Spinal cord (tissue), 10 donors: ENCODE measurements around the gene DPYSL4. TPM values are rescaled to one million over a fixed set of nuclear protein-coding genes. Genes with fewer than 3 reads are reported as not detected.

Experiments
- DNase-seq, 6 donors: peaks; one replicate each; pipeline versions ENCODE4 v3.0.0 to v3.0.0-alpha.2; 2013 to 2015; ENCODE audit warnings: low spot score in 6 of 6, low read depth in 4 of 6
- H3K27ac ChIP-seq: one replicate; pipeline ENCODE4 v1.5.1; 2013; ENCODE audit warnings: low read depth, low read length, control low read depth
- H3K27me3 ChIP-seq: one replicate; pipeline ENCODE4 v1.6.1; 2013; ENCODE audit warnings: low read length; ENCODE audit not compliant: control insufficient read depth, insufficient read depth
- H3K36me3 ChIP-seq: one replicate; pipeline ENCODE4 v1.6.1; 2013; ENCODE audit warnings: low read length; ENCODE audit not compliant: control insufficient read depth, insufficient read depth
- H3K4me1 ChIP-seq: one replicate; pipeline ENCODE4 v1.6.1; 2013; ENCODE audit warnings: low read length; ENCODE audit not compliant: control insufficient read depth, insufficient read depth
- H3K4me3 ChIP-seq: one replicate; pipeline ENCODE4 v1.5.1; 2013; ENCODE audit warnings: low read depth, low read length, control low read depth
- H3K9me3 ChIP-seq: one replicate; pipeline ENCODE4 v1.6.1; 2013; ENCODE audit warnings: low read length; ENCODE audit not compliant: control insufficient read depth, insufficient read depth
- WGBS: methylation state at CpG from one replicate; pipeline ENCODE4 v1.1.5; 2013; ENCODE audit warnings: missing lambda C conversion rate; ENCODE audit not compliant: insufficient coverage; 5-methylcytosine and 5-hydroxymethylcytosine counted together
- long read RNA-seq, 4 donors: transcript quantifications; one replicate each; lab custom pipeline, GENCODE V29; 2026
- polyA plus RNA-seq, 2 donors: library from polyadenylated mRNA; unstranded; fragments of 120-200 nt; gene quantifications; one replicate each; pipeline ENCODE4 v1.2.1, GENCODE V29; 2013; ENCODE audit not compliant: insufficient read length in 2 of 2
- total RNA-seq, 2 donors: library from RNA; depleted of rRNA in 1 of 2; stranded (reverse); fragments of 120-200 nt in 1 of 2; fragments of >200 nt in 1 of 2; gene quantifications; one replicate each; pipeline versions ENCODE4 v1.2.3 to v1.2.4, GENCODE V29; 2013 to 2014
- donor health status: healthy.

Gene DPYSL4
- total RNA-seq = 10 to 100 TPM; 21.3 to 22.1 TPM
- 10 to 100 TPM; 96.1 to 97.6 TPM for polyA plus RNA-seq
- long read RNA-seq, donor 1, transcript DPYSL4-201 (14 exons, 2,729 nt) = major isoform, 16 of 34 reads
- long read RNA-seq, donor 1, partial matches to known transcripts = 15 of 34 reads
- long read RNA-seq, donor 1, other reads (novel, unspliced or antisense) = 0 of 34 reads
- long read RNA-seq, donor 2, partial matches to known transcripts = 0 of 5 reads
- long read RNA-seq, donor 2, other reads (novel, unspliced or antisense) = 0 of 5 reads
- long read RNA-seq, donor 3, transcript DPYSL4-201 (14 exons, 2,729 nt) = major isoform, 7 of 7 reads
- long read RNA-seq, donor 3, partial matches to known transcripts = 0 of 7 reads
- long read RNA-seq, donor 3, other reads (novel, unspliced or antisense) = 0 of 7 reads
- long read RNA-seq, donor 4, partial matches to known transcripts = 0 of 1 reads
- long read RNA-seq, donor 4, other reads (novel, unspliced or antisense) = 0 of 1 reads

DNA sequence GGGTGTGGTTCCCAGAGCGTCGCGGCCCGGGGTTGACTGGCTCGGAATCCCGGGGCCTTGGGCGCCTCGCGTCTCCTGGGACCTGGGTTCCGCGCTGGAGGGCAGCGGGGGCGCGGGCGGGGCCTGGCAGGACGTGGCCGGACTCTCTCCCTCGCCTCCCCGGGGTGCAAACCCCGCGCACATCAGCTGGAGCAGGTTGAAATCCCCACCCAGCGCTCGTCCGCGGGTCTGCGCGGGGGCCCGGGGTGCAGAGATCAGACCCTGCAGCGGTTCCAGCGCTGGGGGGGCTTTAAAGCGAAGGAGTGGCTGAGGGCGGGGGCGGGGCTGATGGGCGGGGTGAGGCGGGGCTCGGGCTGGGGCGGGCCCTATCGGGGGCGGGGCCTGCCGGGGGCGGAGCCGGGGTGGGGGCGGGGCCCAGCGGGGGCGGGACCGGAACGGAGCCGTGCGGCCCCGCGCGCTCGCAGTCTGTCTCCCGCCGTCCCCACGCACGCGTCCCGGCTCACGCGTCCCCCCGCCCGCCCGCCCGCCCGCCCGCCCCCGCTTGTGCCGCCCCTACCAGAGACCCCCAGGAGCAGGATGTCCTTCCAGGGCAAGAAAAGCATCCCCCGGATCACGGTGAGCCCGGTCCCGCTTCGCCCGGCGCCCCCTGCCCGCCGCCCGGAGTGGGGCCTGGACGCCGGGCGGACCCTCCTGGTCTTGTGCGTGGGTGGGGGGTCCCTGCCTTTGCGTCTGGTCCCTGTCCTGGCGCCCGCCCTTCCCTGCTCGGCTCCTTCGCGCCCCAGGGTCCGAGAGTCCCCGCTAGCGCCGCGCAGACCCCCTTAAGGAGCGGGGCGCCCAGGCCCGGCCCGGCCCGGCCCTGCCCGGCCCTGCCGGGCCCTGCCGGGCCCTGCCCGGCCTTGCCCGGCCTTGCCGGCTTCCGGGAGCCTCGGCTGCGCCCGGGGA is at the start of gene DPYSL4:
Gene DPYSL4 (plus strand): TSS at position 461 of the 942 bp plus-strand sequence. CDS start 116 bp downstream, at position 577.
- Histone ChIP-seq H3K36me3 (peaks cover 23% of the 10 kb centered on the region), H3K27me3 (peaks cover 18% of the 10 kb centered on the region), H3K4me1 (peaks cover 28% of the 10 kb centered on the region), H3K9me3 (no peaks in the 10 kb centered on the region), H3K4me3 (peak within 1 kb of the TSS; percentile 56), H3K27ac (no peak within 1 kb of the TSS)
- peak in 2 of 6 donors; percentile 70 to 82 for DNase-seq
- WGBS = 0% methylated on average over 94 of the region's 109 CpGs

GRCh38 chr10:132137111-132138072 is 49.4 kb upstream of the DPYSL4 start:
- peaks cover 22% of the 10 kb centered on the region for H3K4me1 ChIP-seq
- no peak overlapping the region for H3K4me3 ChIP-seq
- H3K9me3 ChIP-seq = no peaks in the 10 kb centered on the region
- no peak for DNase-seq
- H3K36me3 ChIP-seq = peaks cover 87% of the 10 kb centered on the region
- H3K27ac ChIP-seq = no peak overlapping the region
- no peaks in the 10 kb centered on the region for H3K27me3 ChIP-seq
- 90% methylated on average over 40 of the region's 40 CpGs for WGBS

GRCh38 chr10:132138133-132138532 is 48.6 kb upstream of the DPYSL4 start:
- peaks cover 21% of the 10 kb centered on the region for H3K4me1 ChIP-seq
- H3K36me3 ChIP-seq = peaks cover 94% of the 10 kb centered on the region
- DNase-seq = no peak
- 94% methylated on average over 32 of the region's 40 CpGs for WGBS
- H3K9me3 ChIP-seq = no peaks in the 10 kb centered on the region
- no peak overlapping the region for H3K4me3 ChIP-seq
- H3K27me3 ChIP-seq = peaks cover 5% of the 10 kb centered on the region
- H3K27ac ChIP-seq = no peak overlapping the region

GRCh38 chr10:132138596-132138995 is 48.2 kb upstream of the DPYSL4 start:
- WGBS = 96% methylated on average over 10 of the region's 12 CpGs
- peaks cover 93% of the 10 kb centered on the region for H3K36me3 ChIP-seq

GRCh38 chr10:132139526-132139925 is 47.2 kb upstream of the DPYSL4 start:
- Histone ChIP-seq H3K9me3 (no peaks in the 10 kb centered on the region), H3K4me1 (peaks cover 13% of the 10 kb centered on the region), H3K36me3 (peaks cover 94% of the 10 kb centered on the region), H3K27ac (no peak overlapping the region), H3K27me3 (peaks cover 5% of the 10 kb centered on the region), H3K4me3 (no peak overlapping the region)
- 89% methylated on average over 10 of the region's 10 CpGs for WGBS
- no peak for DNase-seq

More at GRCh38 chr10:132138596-132138995, 48.2 kb upstream of the DPYSL4 start:
- Histone ChIP-seq H3K27ac (no peak overlapping the region), H3K4me3 (no peak overlapping the region), H3K27me3 (peaks cover 5% of the 10 kb centered on the region), H3K4me1 (peaks cover 18% of the 10 kb centered on the region), H3K9me3 (no peaks in the 10 kb centered on the region)
- no peak for DNase-seq

DNA sequence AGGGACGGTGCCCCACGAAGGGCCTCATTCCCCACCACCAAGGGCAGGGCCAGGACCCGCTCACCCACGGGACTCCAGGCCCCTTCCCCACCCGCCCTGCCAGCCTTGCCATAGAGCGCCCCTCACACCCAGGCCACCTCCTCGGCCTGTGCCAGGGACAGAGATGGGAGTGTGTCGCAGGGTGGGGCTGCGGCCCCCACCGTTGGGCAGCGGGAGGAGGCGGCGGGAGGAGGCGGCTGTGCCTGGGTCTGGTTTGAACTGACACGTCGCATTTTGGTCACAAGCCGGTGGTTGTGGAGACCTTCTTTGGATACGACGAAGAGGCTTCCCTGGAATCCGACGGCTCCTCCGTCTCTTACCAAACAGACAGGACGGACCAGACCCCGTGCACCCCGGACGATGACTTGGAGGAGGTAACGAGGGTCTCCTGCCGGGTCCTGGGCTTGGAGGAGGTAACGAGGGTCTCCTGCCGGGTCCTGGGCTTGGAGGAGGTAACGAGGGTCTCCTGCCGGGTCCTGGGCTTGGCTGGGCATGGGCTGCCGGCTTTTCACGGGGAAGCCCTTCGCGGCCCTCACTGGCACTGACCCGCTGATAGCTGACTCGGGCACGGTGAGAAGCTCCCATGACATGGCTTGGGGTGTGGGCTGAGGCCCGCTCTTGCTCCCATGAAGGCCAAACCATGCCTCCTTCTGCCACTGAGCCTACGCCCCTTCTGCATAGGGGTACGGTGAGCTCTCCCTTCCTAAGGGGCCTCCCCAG is 46.4 kb upstream of the DPYSL4 start:
- peaks cover 13% of the 10 kb centered on the region for H3K4me1 ChIP-seq
- H3K27ac ChIP-seq = no peak overlapping the region
- no peak for DNase-seq
- H3K4me3 ChIP-seq = no peak overlapping the region
- no peaks in the 10 kb centered on the region for H3K9me3 ChIP-seq
- peaks cover 86% of the 10 kb centered on the region for H3K36me3 ChIP-seq
- H3K27me3 ChIP-seq = peaks cover 5% of the 10 kb centered on the region
- WGBS = 91% methylated on average over 41 of the region's 42 CpGs

- 78% methylated on average over 6 of the region's 7 CpGs for WGBS
- H3K27ac ChIP-seq = no peak overlapping the region
- H3K27me3 ChIP-seq = peaks cover 5% of the 10 kb centered on the region
- no peaks in the 10 kb centered on the region for H3K9me3 ChIP-seq
- DNase-seq = no peak
- no peak overlapping the region for H3K4me3 ChIP-seq
- H3K4me1 ChIP-seq = peaks cover 13% of the 10 kb centered on the region
- H3K36me3 ChIP-seq = peaks cover 84% of the 10 kb centered on the region
These were observed 45.7 kb upstream of the DPYSL4 start for GRCh38 chr10:132141076-132141475.

DNA sequence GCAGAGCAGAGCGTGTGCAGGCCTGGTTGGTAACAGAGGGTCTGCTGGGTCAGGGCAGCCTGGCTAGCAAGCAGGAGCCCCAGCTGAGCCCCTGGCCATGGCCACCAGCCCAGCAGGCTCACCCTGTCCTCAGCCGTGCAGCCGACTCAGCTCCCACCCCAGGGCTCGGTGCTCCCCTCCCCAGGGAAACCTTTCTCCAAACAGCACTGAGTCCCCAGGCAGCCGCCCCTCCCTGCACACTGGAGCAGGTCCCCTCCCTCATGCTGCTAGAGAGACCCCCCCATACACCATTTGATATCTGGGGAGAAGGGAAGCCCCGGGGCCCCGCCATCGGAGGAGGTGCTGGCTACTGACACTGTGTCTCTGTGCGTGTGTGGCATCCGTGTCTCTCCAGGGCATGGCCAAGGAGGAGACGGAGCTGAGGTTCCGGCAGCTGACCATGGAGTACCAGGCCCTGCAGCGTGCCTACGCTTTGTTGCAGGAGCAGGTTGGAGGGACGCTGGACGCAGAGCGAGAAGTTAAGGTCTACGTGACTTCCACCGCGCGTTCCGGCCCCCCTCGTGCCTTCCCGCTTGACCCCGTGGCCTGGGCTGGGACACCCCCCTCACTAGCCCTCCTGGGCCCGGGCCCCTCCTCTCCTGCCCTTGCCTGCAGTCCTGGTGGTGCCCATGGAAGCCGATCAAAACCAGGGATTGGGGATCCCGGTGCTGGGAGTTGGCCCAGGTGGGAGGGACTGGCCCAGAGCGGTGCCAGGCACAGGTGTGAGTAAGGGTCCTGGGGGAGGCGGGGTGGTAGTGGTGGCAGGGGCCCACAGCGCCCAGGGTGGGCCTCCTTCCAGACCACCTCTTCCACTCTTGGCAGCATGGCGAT is 45.0 kb upstream of the DPYSL4 start:
- Histone ChIP-seq H3K27ac (no peak overlapping the region), H3K4me1 (peaks cover 13% of the 10 kb centered on the region)
- 92% methylated on average over 27 of the region's 32 CpGs for WGBS

More for the DNA sequence above, 45.0 kb upstream of the DPYSL4 start:
- peaks cover 5% of the 10 kb centered on the region for H3K27me3 ChIP-seq
- H3K4me3 ChIP-seq = no peak overlapping the region
- peaks cover 84% of the 10 kb centered on the region for H3K36me3 ChIP-seq
- DNase-seq = no peak
- H3K9me3 ChIP-seq = no peaks in the 10 kb centered on the region
